Trophoblast cell (in vitro differentiated cells and primary cell): ENCODE measurements around the gene TNP2.
A peak's percentile ranks its signal among the peaks of the same experiment; 100 is the strongest.

Experiments used
- DNase-seq, 2 donors: peaks; one replicate each; pipeline ENCODE4 v3.0.0-alpha.2; 2016
- H2AFZ ChIP-seq: 2 replicates; pipeline ENCODE4 v1.6.1; 2013; ENCODE audit warnings: low read length, moderate library complexity, mild to moderate bottlenecking; ENCODE audit not compliant: insufficient read depth, poor library complexity
- H2AK5ac ChIP-seq: 2 replicates; pipeline ENCODE4 v1.6.1; 2013; ENCODE audit warnings: mild to moderate bottlenecking, low read length
- H2BK120ac ChIP-seq: 2 replicates; pipeline ENCODE4 v1.6.1; 2013; ENCODE audit warnings: low read length, mild to moderate bottlenecking, moderate library complexity; ENCODE audit not compliant: insufficient read depth, poor library complexity
- H2BK12ac ChIP-seq: 2 replicates; pipeline ENCODE4 v1.6.1; 2013; ENCODE audit warnings: mild to moderate bottlenecking, low read length, moderate library complexity
- H2BK5ac ChIP-seq: 2 replicates; pipeline ENCODE4 v1.6.1; 2013; ENCODE audit warnings: low read length, low read depth, moderate library complexity, mild to moderate bottlenecking; ENCODE audit not compliant: poor library complexity
- H3K14ac ChIP-seq: 2 replicates; pipeline ENCODE4 v1.6.1; 2013; ENCODE audit warnings: mild to moderate bottlenecking, low read length
- H3K18ac ChIP-seq: 2 replicates; pipeline ENCODE4 v1.6.1; 2013; ENCODE audit warnings: mild to moderate bottlenecking, low read length
- H3K23ac ChIP-seq: 2 replicates; pipeline ENCODE4 v1.6.1; 2013; ENCODE audit warnings: low read length
- H3K27ac ChIP-seq: 2 replicates; pipeline ENCODE4 v1.5.1; 2013; ENCODE audit warnings: low read depth, mild to moderate bottlenecking, inconsistent platforms, low read length, moderate library complexity
- H3K27me3 ChIP-seq: 2 replicates; pipeline ENCODE4 v1.6.1; 2013; ENCODE audit warnings: inconsistent platforms, mild to moderate bottlenecking, low read length, moderate library complexity; ENCODE audit not compliant: insufficient read depth
- H3K36me3 ChIP-seq, 2 experiments: 1 replicate in 1 of 2; 2 replicates in 1 of 2; pipeline ENCODE4 v1.6.1; 2013; ENCODE audit warnings: low read length in 2 of 2, mild to moderate bottlenecking in 2 of 2, moderate library complexity in 1 of 2; ENCODE audit not compliant: insufficient read depth in 2 of 2, control insufficient read depth in 1 of 2
- H3K4ac ChIP-seq: 2 replicates; pipeline ENCODE4 v1.6.1; 2013; ENCODE audit warnings: low read depth, mild to moderate bottlenecking, low read length, moderate library complexity
- H3K4me1 ChIP-seq, 2 experiments: 1 replicate in 1 of 2; 2 replicates in 1 of 2; pipeline ENCODE4 v1.6.1; 2013; ENCODE audit warnings: low read length in 2 of 2, mild to moderate bottlenecking in 2 of 2, moderate library complexity in 1 of 2; ENCODE audit not compliant: insufficient read depth in 2 of 2, control insufficient read depth in 1 of 2
- H3K4me2 ChIP-seq: 2 replicates; pipeline ENCODE4 v1.6.1; 2013; ENCODE audit warnings: inconsistent platforms, mild to moderate bottlenecking, low read length, moderate library complexity
- H3K4me3 ChIP-seq: 2 replicates; pipeline ENCODE4 v1.5.1; 2013; ENCODE audit warnings: mild to moderate bottlenecking, low read depth, low read length, inconsistent platforms
- H3K79me1 ChIP-seq: one replicate; pipeline ENCODE4 v1.6.1; 2013; ENCODE audit warnings: low read length
- H3K79me2 ChIP-seq: 2 replicates; pipeline ENCODE4 v1.6.1; 2013; ENCODE audit warnings: low read length, mild to moderate bottlenecking; ENCODE audit not compliant: control insufficient read depth, insufficient read depth, poor library complexity
- H3K9ac ChIP-seq: 2 replicates; pipeline ENCODE4 v1.6.1; 2013; ENCODE audit warnings: mild to moderate bottlenecking, low read length
- H3K9me3 ChIP-seq: 2 replicates; pipeline ENCODE4 v1.6.1; 2013; ENCODE audit warnings: low read depth, mild to moderate bottlenecking, control low read depth, inconsistent platforms, low read length; ENCODE audit not compliant: insufficient read depth
- H4K12ac ChIP-seq: 2 replicates; pipeline ENCODE4 v1.6.1; 2013; ENCODE audit warnings: low read depth, mild to moderate bottlenecking, low read length, moderate library complexity
- H4K8ac ChIP-seq: 2 replicates; pipeline ENCODE4 v1.6.1; 2013; ENCODE audit warnings: low read depth, mild to moderate bottlenecking, low read length, moderate library complexity
- H4K91ac ChIP-seq: one replicate; pipeline ENCODE4 v1.6.1; 2013; ENCODE audit warnings: low read depth, mild to moderate bottlenecking, low read length, moderate library complexity
- WGBS: extraction: QIAGEN DNeasy Blood & Tissue Kit; methylation state at CpG from one replicate; pipeline ENCODE4 v1.1.7; 2013; ENCODE audit warnings: missing lambda C conversion rate; ENCODE audit not compliant: insufficient read length, insufficient coverage; ENCODE audit errors: extremely low coverage; 5-methylcytosine and 5-hydroxymethylcytosine counted together

The TNP2 gene

DNA sequence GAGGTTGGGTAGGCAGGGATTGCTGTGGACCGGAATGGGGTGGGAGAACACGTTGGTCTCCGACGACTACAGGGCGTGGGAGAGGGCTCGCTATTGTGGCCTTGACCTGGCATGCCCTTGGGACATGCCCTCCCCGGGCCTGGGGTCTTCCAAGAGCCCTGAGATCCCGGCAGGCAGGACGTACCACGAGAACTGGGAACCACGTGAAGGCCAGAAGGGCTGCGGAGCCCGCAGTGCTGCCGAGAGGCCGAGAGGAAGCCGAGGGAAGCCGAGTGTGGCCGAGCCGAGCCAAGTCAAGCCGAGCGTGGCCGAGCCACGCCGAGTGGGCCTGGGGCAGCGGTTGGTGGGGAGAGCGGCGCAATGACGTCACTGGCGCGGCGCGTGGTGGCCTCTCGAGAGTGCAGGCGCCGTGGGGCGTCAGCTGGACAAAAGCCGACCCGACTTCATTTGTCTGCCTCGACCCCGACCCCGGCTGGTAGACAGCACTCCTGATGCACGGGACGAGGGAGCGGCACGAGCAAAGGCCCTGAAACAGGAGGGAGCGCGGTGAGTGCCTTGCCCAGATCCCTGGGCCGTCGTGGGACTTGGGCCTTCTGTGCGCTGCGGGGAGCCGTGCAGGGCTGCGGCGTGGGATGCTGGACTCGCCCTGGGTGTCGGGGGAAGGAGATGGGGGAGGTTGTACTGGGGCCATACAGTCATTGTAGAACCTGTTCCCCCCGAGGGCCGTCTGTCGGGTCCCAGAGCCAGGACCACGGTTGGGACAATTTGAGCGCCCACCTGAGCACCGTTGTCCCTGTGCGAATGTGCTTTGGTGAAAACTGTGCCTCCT is 19.7 kb downstream of the TNP2 start:
- H3K27me3 ChIP-seq: no peaks in the 10 kb centered on the region
- H3K4me3 ChIP-seq: no peak overlapping the region
- H3K79me2 ChIP-seq: peaks cover under 1% of the 10 kb centered on the region
- peaks cover 7 to 8% of the 10 kb centered on the region in 2 experiments for H3K36me3 ChIP-seq
- no peak for DNase-seq
- H2BK5ac ChIP-seq: no peak overlapping the region
- H3K79me1 ChIP-seq: no peaks in the 10 kb centered on the region
- H2AFZ ChIP-seq: no peak overlapping the region
- H2BK12ac ChIP-seq: no peak overlapping the region
- H4K8ac ChIP-seq: peak overlapping the region; percentile 13
- H3K14ac ChIP-seq: no peak overlapping the region
- H3K4ac ChIP-seq: no peak overlapping the region
- no peak overlapping the region for H4K12ac ChIP-seq
- peak overlapping the region; percentile 35 for H2AK5ac ChIP-seq
- H3K4me2 ChIP-seq: no peak overlapping the region
- peaks cover 7 to 9% of the 10 kb centered on the region in 2 experiments for H3K4me1 ChIP-seq
- no peak overlapping the region for H3K27ac ChIP-seq
- no peak overlapping the region for H4K91ac ChIP-seq
- no CpG with 5 or more reads among the region's 63 CpGs for WGBS
- no peak overlapping the region for H3K23ac ChIP-seq
- H3K9me3 ChIP-seq: no peaks in the 10 kb centered on the region
- H3K9ac ChIP-seq: no peak overlapping the region
- H2BK120ac ChIP-seq: no peak overlapping the region
- H3K18ac ChIP-seq: no peak overlapping the region

DNA sequence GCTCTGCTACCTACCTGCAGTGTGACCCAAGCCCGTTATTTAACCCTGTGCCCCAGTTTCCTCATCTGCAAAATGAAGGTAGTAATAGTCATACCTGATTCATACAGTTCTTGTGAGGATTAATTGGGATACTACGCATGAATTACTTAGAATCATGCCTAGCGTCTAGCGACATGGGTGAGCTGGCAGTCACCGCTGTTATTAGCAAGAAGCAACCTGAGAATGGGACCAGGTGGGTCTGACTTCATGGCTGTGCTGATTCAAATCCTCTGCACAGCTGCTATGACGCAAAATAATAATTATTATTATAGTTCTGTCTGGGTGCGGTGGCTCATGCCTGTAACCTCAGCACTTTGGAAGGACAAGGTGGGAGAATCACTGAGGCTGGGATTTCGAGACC is 21.0 kb downstream of the TNP2 start:
- Histone ChIP-seq H3K23ac (no peak overlapping the region), H3K27ac (no peak overlapping the region), H2AFZ (no peak overlapping the region), H3K4me2 (no peak overlapping the region), H4K12ac (no peak overlapping the region), H2BK120ac (no peak overlapping the region), H4K91ac (no peak overlapping the region), H3K4me3 (no peak overlapping the region), H2BK12ac (no peak overlapping the region), H3K36me3 (peaks cover 0 to 3% of the 10 kb centered on the region in 2 experiments), H2AK5ac (no peak overlapping the region), H3K4ac (no peak overlapping the region), H3K79me2 (no peaks in the 10 kb centered on the region), H3K27me3 (no peaks in the 10 kb centered on the region), H3K18ac (no peak overlapping the region), H3K14ac (no peak overlapping the region), H3K4me1 (no peaks in the 10 kb centered on the region), H3K79me1 (no peaks in the 10 kb centered on the region), H3K9ac (no peak overlapping the region), H3K9me3 (no peaks in the 10 kb centered on the region), H4K8ac (no peak overlapping the region), H2BK5ac (no peak overlapping the region)
- no CpG with 5 or more reads among the region's 8 CpGs for WGBS
- no peak for DNase-seq

- Histone ChIP-seq H3K36me3 (peaks cover 0 to 3% of the 10 kb centered on the region in 2 experiments), H3K27me3 (no peaks in the 10 kb centered on the region), H2AK5ac (no peak overlapping the region), H4K12ac (no peak overlapping the region), H4K91ac (no peak overlapping the region), H3K14ac (no peak overlapping the region), H3K79me2 (no peaks in the 10 kb centered on the region), H2BK5ac (no peak overlapping the region), H2BK120ac (no peak overlapping the region), H2BK12ac (no peak overlapping the region), H3K4me2 (no peak overlapping the region), H3K4me3 (no peak overlapping the region), H3K4ac (no peak overlapping the region), H3K79me1 (no peaks in the 10 kb centered on the region), H3K18ac (no peak overlapping the region), H3K23ac (no peak overlapping the region), H3K9ac (no peak overlapping the region), H3K27ac (no peak overlapping the region), H4K8ac (no peak overlapping the region), H3K4me1 (no peaks in the 10 kb centered on the region), H2AFZ (no peak overlapping the region), H3K9me3 (no peaks in the 10 kb centered on the region)
- DNase-seq: no peak
Measured at GRCh38 chr16:11245988-11246387, 23.1 kb downstream of the TNP2 start.

DNA sequence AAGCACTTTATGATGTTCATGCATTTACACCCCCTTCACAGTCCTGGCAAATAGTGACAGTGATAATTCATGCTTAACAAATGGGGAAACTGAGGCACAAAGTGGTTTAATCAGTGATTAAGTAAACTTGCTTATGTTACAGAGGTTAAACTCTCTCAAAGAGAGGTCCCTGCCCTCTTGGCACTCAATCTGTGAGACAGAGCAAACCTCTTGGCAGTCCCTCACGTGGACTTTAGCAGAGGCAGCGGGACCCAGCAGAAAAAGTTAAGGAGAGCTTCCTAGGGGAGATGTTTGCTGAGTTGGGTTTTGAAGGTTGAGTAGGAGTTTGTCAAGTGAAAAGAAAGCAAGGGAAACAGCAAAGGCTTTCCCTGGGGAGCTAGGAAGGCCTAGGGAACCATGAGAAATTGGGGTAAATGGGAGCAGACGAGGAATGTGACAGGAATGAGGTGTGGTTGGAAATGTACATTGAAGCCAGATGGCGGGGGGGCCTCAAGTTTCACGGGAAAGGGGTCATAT is 23.8 kb downstream of the TNP2 start:
- Histone ChIP-seq H3K9me3 (no peaks in the 10 kb centered on the region), H4K12ac (no peak overlapping the region), H3K4me1 (no peaks in the 10 kb centered on the region), H3K27ac (no peak overlapping the region), H2BK120ac (no peak overlapping the region), H3K4me3 (no peak overlapping the region), H3K79me2 (no peaks in the 10 kb centered on the region), H2BK5ac (no peak overlapping the region), H2AFZ (no peak overlapping the region), H4K8ac (no peak overlapping the region), H3K36me3 (peaks cover 0 to 3% of the 10 kb centered on the region in 2 experiments), H3K4ac (no peak overlapping the region), H3K14ac (no peak overlapping the region), H2BK12ac (no peak overlapping the region), H3K23ac (no peak overlapping the region), H3K27me3 (no peaks in the 10 kb centered on the region), H2AK5ac (no peak overlapping the region), H3K9ac (no peak overlapping the region), H4K91ac (no peak overlapping the region), H3K79me1 (no peaks in the 10 kb centered on the region), H3K4me2 (no peak overlapping the region), H3K18ac (no peak overlapping the region)
- no peak for DNase-seq
- WGBS: no CpG with 5 or more reads among the region's 5 CpGs
